HK-2 (cell line): Measurements from ENCODE around the gene SCARB1.

ENCODE experiments used
- DNase-seq: peaks from one replicate; pipeline ENCODE4 v3.0.0-alpha.2; 2018; ENCODE audit not compliant: unreplicated experiment

The SCARB1 gene

GRCh38 chr12:124883263-124884130 is 19.8 kb upstream of the SCARB1 start:
- no peak for DNase-seq

DNA sequence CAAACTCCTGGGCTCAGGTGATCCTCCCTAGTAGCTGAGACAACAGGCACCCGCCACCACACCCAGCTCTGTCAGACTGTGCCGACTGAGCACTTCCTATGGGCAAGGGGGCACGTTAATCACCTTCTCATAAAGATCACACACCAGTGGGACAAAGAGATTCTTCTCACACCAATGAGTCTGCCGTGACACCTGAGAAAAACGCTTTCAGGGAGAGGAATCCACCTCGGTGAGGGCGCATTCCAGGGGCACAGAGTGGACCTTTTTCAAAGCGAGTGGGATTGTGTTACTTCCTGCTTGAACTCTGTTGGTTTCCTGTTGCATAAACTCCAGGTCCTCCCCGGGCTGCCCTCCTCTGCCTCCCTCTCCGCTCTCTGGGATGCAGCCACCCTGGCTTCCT is 17.5 kb upstream of the SCARB1 start:
- no peak for DNase-seq

DNA sequence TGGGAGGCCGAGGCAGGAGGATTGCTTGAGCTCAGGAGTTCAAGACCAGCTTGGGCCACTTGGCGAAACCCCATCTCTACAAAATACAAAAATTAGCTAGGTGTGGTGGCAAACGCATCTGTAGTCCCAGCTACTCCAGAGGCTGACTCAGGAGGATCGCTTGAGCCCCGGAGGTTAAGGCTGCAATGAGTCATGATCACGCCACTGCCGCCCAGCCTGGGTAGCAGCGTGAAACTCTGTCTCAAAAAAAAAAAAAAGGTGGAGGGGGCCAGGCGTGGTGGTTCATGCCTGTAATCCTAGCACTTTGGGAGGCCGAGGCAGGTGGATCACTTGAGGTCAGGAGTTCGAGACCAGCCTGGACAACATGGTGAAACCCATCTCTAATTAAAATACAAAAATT is 16.7 kb upstream of the SCARB1 start:
- DNase-seq = peak; percentile 40

GRCh38 chr12:124878795-124879516 is 15.3 kb upstream of the SCARB1 start:
- DNase-seq = no peak

GRCh38 chr12:124877423-124877822 is 13.8 kb upstream of the SCARB1 start:
- DNase-seq = no peak

GRCh38 chr12:124876171-124876570 is 12.5 kb upstream of the SCARB1 start:
- DNase-seq = no peak

DNA sequence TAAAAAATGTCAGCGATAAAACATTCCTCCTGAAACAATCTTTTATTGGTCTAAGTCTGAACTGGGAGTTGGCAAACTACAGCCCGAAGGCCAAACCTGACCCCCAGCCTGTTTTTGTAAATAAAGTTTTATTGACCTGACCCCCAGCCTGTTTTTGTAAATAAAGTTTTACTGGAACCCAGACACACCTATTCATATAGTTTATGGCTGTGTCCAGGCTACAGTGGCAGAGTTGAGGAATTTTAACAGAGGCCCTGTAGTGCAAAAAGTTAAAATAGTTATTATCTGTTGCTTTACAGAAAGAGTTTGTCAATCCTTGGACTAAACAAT is 12.1 kb upstream of the SCARB1 start:
- no peak for DNase-seq

DNA sequence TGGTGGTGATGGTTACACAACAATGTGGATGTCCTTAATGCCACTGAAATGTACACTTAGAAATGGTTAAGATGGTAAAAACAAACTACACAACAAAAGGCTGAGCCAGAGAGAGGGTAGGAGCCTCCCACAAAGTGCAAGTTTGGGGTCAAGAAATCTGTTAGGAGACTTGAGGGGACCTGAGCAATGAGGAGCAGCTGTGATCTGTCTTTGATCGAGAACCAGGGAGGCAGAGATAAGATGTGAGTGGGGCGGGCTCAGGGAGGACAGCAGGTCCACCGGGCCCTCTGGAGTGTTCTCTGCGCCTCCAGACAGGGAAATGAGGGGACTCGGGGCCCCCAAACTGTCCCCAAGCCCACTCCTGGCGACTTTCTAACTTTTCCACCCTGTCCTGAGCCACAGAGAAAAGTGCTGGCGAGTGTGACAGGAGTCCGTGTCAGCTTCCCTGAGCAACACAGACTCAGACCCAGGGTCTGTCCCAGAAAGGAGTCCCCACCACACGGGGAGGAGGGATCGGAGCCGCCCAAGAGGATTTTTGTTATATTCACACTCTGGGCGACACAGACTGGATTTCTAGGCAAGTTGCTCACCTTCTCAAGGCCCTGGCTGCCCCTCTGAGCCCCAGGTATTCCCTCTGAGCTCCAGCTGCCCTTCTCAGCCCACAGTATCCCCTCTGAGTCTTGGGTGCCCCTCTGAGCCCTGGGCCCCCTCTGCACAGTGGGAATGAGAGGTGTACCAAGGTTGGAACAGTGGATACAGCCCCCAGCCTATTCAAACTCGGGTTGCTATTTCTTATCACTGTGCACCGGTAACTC is 11.5 kb upstream of the SCARB1 start:
- DNase-seq = no peak

DNA sequence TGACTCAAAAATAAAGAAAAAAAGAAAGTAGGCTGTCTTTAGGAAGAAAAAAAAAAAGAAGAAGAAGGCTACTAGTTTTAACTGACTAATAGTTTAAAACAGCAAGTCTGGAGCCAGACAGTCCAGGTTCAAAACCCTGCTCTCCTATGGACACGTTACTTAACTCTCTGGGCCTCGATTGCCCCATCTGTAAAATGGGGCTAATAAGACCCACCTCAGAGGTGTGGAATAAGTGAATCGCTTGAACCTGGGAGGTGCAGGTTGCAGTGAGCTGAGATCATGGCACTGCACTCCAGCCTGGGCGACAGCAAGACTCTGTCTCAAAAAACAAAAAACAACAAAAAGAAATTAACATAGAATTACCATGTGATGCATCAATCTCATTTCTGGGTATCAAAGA is 10.5 kb upstream of the SCARB1 start:
- DNase-seq = no peak

DNA sequence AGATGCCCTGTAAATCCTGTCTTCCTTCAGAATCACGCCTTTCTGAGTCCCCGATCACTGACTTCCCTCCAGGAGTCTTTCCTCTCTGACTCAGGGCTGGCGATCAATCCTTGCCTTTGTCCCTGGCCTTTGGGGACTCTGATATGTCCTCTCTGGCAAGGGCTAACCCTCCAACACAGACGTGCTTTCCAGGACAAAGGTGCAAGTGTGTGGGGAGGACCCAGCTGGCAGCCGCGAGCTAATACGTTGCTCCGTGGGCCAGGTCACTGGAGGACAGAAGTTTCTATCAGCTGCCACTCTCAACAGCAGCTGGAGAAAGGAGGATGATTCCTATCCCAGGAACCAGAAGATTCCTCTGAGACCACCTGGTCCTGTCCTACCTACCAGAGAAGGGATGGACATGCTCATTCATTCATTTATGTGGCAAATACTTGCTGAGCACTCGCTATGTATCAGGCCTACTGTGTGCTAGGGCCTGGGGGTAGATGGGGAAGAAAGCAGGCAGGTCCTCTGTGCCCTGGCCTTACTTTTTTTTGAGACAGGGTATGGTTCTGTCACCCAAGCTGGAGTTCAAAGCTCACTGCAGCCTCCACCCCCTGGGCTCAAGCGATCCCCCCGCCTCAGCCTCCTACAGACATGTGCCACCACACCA is 8.5 kb upstream of the SCARB1 start:
- no peak for DNase-seq

GRCh38 chr12:124871297-124871696 is 7.6 kb upstream of the SCARB1 start:
- no peak for DNase-seq

DNA sequence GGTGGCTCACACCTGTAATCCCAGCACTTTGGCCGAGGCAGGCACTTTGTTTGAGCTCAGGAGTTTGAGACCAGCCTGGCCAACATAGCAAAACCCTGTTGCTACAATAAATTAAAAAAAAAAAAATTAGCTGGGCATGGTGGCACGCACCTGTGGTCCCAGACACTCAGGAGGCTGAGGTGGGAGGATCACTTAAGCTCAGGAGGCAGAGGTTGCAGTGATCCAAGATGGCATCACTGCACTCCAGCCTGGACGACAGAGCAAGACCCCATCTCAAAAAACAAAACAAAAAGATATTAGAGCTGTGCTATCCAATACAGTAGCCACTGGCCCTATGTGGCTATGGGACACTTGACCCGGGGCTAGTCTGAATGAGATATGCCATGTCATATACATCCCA is 6.9 kb upstream of the SCARB1 start:
- no peak for DNase-seq

GRCh38 chr12:124869059-124869665 is 5.5 kb upstream of the SCARB1 start:
- DNase-seq = no peak

GRCh38 chr12:124868252-124869058 is 4.8 kb upstream of the SCARB1 start:
- DNase-seq = no peak

GRCh38 chr12:124867401-124867930 is 3.8 kb upstream of the SCARB1 start:
- no peak for DNase-seq

DNA sequence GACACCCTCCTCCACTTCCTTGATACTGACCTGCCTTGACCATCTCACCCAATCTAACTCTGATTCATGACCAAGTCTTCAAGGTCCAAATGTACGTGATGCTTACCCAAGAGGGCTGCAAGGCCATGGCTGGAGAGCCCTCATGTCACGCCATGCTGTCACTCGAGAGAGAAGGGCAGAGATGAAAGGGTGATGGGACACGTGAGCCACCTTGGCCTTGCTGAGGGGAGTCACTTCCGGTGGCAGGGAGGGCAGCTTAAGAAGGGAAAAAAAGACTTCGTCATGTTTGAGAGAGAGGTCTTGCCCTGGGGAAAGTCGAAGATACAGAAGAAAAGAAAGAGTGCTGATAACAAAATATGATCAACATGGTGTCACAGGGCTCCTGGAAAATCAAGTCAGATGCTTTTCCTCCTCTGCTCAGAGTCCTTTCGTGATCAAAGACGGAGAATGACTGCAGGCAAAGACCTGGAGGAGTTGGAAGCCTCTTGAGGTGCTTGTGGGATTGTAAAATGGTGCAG is 3.3 kb upstream of the SCARB1 start:
- DNase-seq = no peak

DNA sequence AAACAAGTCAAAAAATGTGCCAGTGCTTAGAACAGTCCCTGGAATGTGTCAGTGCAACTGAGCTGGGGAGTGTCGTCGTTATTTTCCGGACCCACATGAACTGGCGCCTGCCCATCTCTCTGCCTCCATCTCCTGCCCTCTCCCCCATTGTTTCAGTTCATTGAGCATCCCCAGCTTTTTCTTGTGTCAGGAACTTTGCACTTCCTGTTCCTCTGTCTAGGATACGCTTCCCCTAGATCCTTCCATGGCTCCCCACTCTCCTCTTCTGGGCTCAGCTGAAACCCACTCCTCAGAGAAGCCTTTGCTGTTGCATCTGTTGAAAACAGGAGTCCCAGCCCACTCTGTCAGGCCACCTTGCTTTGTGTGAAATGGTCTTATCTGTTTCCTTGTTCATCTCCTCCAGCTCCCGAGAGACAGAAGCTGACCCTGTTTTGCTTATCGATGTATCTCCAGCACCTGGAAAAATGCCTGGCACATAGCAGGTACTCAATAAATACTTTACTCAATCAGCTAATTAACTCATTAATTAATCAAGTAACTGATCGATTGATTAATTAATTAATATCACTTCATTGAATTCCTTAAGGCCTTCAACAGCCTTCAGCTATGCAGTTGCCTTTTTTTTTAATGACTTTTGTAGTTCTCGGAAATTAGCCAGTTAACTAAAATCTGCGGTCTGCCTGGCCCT is 2.7 kb upstream of the SCARB1 start:
- no peak for DNase-seq

DNA sequence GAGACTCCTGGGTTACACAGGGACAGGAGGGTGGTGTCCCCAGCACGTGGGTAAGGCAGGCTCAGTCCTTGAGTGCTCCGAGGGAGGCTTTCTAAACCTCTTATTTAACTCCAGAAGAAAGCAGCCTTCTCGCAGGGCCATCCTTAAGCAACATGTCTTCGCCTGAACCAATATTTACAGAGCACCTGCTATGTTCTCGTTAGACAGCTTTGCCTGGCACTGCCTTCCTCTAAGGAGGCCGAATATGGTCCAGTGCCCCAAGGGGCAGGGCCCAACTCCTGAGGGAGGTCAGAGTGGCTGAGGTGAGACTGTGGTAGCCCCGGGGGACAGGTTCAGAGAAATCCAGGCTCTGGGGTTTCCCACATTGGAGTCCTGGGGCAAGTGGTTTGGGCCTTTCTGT is 2.1 kb upstream of the SCARB1 start:
- no peak for DNase-seq

- DNase-seq = no peak
Measured at GRCh38 chr12:124864326-124864752, 675 bp upstream of the SCARB1 start.
